Measurements from ENCODE around the gene CTU2. TPM values are rescaled to one million over a fixed set of nuclear protein-coding genes. Genes with fewer than 3 reads are reported as not detected.

The CTU2 gene
- polyA plus RNA-seq, 6 donors from 2014 or later, result 9.8 to 16.8 (median 13.1) TPM

- Mint-ChIP-seq H3K36me3 (no peaks in the 10 kb centered on the region), H3K4me1 (peaks cover 22 to 53% (median 39%) of the 10 kb centered on the region in 3 donors), H3K9me3 (no peaks in the 10 kb centered on the region), H3K27ac (peak within 1 kb of the TSS in 2 of 6 donors; percentile 53 to 88), H3K4me3 (peak within 1 kb of the TSS; percentile 77 to 94 (median 85)), H3K27me3 (no peaks in the 10 kb centered on the region)
- peak; percentile 90 for DNase-seq
- peak; percentile 66 to 67 for ATAC-seq (ENCODE audit: low read depth in 2 of 2)
Observed at GRCh38 chr16:88686439-88687253, 19.7 kb upstream of the CTU2 start, which contains the start of gene SNAI3. Gene SNAI3, minus strand, starts transcription at chr16:88686507. Its CDS starts 101 bp downstream, at chr16:88686406.

DNA sequence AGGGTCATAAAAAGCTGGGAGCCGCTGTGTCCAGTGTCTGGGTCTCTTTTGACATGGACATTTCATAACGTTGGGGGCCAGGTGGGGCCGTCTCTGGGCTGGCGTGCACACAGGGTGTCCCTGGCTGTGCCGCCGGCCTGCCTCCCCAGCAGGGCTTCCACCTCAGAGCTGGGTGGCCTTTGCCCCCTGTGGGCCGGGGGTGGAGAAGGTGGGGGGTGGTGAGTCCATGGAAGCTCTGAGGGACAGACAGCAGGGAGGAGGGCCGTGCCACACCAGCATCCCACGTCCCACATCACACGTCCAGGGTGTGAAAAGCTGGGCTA is 19.1 kb upstream of the CTU2 start:
- ATAC-seq (ENCODE audit: low read depth in 2 of 2), result no peak
- Mint-ChIP-seq H3K27ac (no peak overlapping the region), H3K27me3 (no peaks in the 10 kb centered on the region), H3K4me1 (peaks cover 20 to 53% (median 39%) of the 10 kb centered on the region in 3 donors), H3K4me3 (peak overlapping the region in 7 of 8 donors; percentile 15 to 83 (median 75)), H3K36me3 (no peaks in the 10 kb centered on the region), H3K9me3 (no peaks in the 10 kb centered on the region)
- no peak for DNase-seq

DNA sequence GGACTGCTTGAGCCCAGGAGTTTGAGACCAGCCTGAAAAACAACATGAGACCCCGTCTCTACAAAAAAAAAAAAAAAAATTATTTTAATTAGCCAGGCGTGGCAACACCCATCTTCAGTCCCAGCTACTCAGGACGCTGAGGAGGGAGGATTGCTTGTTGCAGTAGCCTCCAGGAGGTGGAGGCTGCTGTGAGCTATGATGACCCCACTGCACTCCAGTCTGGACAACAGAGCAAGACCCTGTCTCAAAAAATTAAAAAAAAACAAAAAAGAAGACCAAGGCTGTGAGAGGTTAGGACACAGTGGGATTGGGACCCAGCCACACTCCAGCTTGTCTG is 18.7 kb upstream of the CTU2 start:
- H3K27me3 Mint-ChIP-seq, result no peaks in the 10 kb centered on the region
- peak overlapping the region in 4 of 8 donors; percentile 39 to 74 (median 68) for H3K4me3 Mint-ChIP-seq
- no peaks in the 10 kb centered on the region for H3K36me3 Mint-ChIP-seq
- H3K27ac Mint-ChIP-seq, result no peak overlapping the region
- no peak for DNase-seq
- peaks cover 16 to 54% (median 39%) of the 10 kb centered on the region in 3 donors for H3K4me1 Mint-ChIP-seq
- no peak for ATAC-seq (ENCODE audit: low read depth in 2 of 2)
- no peaks in the 10 kb centered on the region for H3K9me3 Mint-ChIP-seq

GRCh38 chr16:88688013-88688778 is 18.1 kb upstream of the CTU2 start:
- DNase-seq (no peak), ATAC-seq (ENCODE audit: low read depth in 2 of 2) (no peak)
- Mint-ChIP-seq H3K4me1 (peaks cover 16 to 54% (median 43%) of the 10 kb centered on the region in 3 donors), H3K27me3 (no peaks in the 10 kb centered on the region), H3K27ac (peak overlapping the region in 3 of 6 donors; percentile 53 to 81 (median 72)), H3K4me3 (peak overlapping the region in 5 of 8 donors; percentile 15 to 74 (median 42)), H3K9me3 (no peaks in the 10 kb centered on the region), H3K36me3 (no peaks in the 10 kb centered on the region)

DNA sequence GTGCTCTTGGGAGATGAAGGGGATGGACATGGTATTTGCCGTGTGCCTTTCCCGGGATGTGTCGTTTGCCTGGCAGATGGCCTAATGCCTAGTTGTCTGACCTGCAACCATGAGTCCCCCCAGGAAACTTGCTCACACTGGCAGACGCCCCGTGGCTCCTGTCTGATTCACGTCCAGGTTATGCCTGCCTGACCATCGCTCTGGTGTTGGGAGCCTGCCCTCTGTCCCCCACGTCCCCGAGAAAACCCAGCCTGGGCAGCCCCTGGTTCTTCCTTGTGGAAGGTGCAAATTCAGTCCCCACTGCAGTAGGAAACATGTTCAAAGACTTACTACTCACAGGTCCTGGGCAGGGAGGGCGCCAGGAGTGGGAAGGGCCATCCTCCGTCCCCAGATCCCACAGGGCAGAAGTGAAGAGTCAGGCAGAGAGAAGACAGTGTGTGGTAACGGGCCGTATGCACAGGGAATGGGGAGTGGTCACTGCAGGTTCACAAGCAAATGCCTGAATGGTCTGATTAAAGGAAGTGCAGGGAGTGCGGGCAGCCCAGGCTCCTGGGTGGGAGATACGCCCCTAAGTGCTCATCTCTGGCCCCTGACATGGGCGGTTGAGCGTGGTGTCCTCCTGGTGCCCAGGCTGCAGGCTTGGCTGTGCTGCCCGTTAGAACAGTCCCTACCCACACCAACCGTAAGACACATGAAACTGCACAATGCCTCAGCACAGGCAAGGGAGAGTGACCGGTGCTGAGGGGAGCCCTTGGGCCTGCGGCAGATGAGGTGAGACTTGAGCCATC is 15.8 kb upstream of the CTU2 start:
- Mint-ChIP-seq H3K27ac (peak overlapping the region in 2 of 6 donors; percentile 15 to 65), H3K27me3 (no peaks in the 10 kb centered on the region), H3K36me3 (no peaks in the 10 kb centered on the region), H3K4me1 (peaks cover 15 to 31% (median 29%) of the 10 kb centered on the region in 3 donors), H3K4me3 (peak overlapping the region in 5 of 8 donors; percentile 29 to 76 (median 43)), H3K9me3 (no peaks in the 10 kb centered on the region)
- ATAC-seq (ENCODE audit: low read depth in 2 of 2) (no peak), DNase-seq (no peak)

GRCh38 chr16:88691129-88691813 is 15.0 kb upstream of the CTU2 start:
- Mint-ChIP-seq H3K27me3 (no peaks in the 10 kb centered on the region), H3K4me1 (peaks cover 15 to 31% (median 29%) of the 10 kb centered on the region in 3 donors), H3K27ac (peak overlapping the region in 2 of 6 donors; percentile 62 to 65), H3K4me3 (peak overlapping the region in 5 of 8 donors; percentile 21 to 52 (median 42)), H3K9me3 (no peaks in the 10 kb centered on the region), H3K36me3 (no peaks in the 10 kb centered on the region)
- ATAC-seq (ENCODE audit: low read depth in 2 of 2), result peak in 1 of 2 donors; percentile 3
- no peak for DNase-seq

- peak overlapping the region in 3 of 6 donors; percentile 26 to 90 (median 77) for H3K27ac Mint-ChIP-seq
- ATAC-seq (ENCODE audit: low read depth in 2 of 2) (peak; percentile 70 to 74), DNase-seq (peak; percentile 44)
- H3K4me3 Mint-ChIP-seq, result peak overlapping the region in 7 of 8 donors; percentile 36 to 84 (median 61)
- H3K36me3 Mint-ChIP-seq, result no peaks in the 10 kb centered on the region
- no peaks in the 10 kb centered on the region for H3K27me3 Mint-ChIP-seq
- H3K9me3 Mint-ChIP-seq, result no peaks in the 10 kb centered on the region
- peaks cover 15 to 31% (median 29%) of the 10 kb centered on the region in 3 donors for H3K4me1 Mint-ChIP-seq
Observed at GRCh38 chr16:88691924-88692560, 14.3 kb upstream of the CTU2 start.

GRCh38 chr16:88692861-88693260 is 13.4 kb upstream of the CTU2 start:
- H3K4me3 Mint-ChIP-seq, result peak overlapping the region in 3 of 8 donors; percentile 12 to 79 (median 52)
- ATAC-seq (ENCODE audit: low read depth in 2 of 2) (no peak), DNase-seq (no peak)
- no peaks in the 10 kb centered on the region for H3K36me3 Mint-ChIP-seq
- peaks cover 15 to 33% (median 33%) of the 10 kb centered on the region in 3 donors for H3K4me1 Mint-ChIP-seq
- no peaks in the 10 kb centered on the region for H3K27me3 Mint-ChIP-seq
- H3K27ac Mint-ChIP-seq, result no peak overlapping the region
- H3K9me3 Mint-ChIP-seq, result no peaks in the 10 kb centered on the region

DNA sequence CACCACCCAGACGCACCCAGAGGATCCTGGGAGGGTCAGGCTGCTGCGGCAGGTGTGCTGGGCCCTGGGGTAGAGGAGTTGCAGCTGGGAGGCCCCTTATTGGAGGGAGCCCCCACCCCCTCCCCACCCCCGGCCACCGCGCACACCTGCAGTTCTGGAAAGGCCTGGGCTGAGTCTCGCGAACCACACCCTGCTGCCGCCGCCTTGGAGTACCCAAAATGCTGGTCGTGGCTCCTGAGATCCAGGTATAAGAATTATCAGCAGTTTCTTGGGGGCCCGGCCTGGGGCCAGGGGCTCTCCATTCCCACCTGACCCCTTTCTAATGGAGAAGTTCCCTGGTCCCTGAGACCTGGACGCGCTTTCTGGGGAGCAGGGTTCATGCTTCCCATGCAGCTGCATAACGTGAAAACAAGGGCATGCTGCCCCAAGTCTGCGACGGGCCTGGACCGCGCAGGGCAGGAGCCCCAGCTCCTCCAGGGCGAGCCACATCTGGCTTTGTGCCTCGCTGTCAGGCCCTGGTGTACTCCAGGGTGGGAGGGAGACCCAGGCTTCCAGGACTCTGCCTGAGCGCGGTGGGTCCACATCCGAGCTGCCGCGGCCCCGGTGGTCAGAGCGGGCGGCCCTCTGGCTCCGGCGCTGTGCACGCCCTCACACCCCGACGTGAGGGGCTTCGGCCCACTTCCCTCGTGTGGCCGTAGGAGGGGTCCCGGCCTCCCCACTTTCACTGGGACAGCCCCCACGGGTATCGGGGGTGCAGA is 12.7 kb upstream of the CTU2 start:
- DNase-seq (no peak), ATAC-seq (ENCODE audit: low read depth in 2 of 2) (no peak)
- H3K27me3 Mint-ChIP-seq, result no peaks in the 10 kb centered on the region
- no peak overlapping the region for H3K4me3 Mint-ChIP-seq
- peaks cover 15 to 37% (median 33%) of the 10 kb centered on the region in 3 donors for H3K4me1 Mint-ChIP-seq
- no peaks in the 10 kb centered on the region for H3K9me3 Mint-ChIP-seq
- no peaks in the 10 kb centered on the region for H3K36me3 Mint-ChIP-seq
- no peak overlapping the region for H3K27ac Mint-ChIP-seq

- Mint-ChIP-seq H3K36me3 (no peaks in the 10 kb centered on the region), H3K27me3 (no peaks in the 10 kb centered on the region), H3K9me3 (no peaks in the 10 kb centered on the region), H3K4me3 (peak overlapping the region in 2 of 8 donors; percentile 28 to 31), H3K27ac (peak overlapping the region in 1 of 6 donors; percentile 34), H3K4me1 (peaks cover 15 to 37% (median 33%) of the 10 kb centered on the region in 3 donors)
- no peak for DNase-seq
- ATAC-seq (ENCODE audit: low read depth in 2 of 2), result no peak
Observed at GRCh38 chr16:88694221-88695087, 11.8 kb upstream of the CTU2 start.

DNA sequence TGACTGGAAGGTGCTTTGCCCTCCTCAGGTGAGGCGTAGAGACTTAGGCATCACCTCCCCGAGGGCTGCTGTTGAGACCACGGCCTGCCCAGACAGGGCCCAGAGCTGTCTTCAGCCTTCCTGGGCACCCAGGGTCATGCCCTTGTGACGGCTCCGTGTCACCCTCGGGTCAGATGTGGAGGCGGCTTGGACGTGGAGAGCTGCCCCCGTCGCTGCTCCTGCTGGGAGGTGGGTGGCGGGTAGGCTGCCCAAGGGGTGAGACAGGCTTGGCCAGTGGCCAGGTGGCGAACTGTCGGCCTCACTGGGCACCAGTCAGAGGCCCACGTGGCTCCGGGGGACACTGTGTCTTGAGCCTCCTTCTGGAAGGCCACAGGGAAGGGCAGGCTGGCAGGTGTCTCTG is 11.1 kb upstream of the CTU2 start:
- Mint-ChIP-seq H3K9me3 (no peaks in the 10 kb centered on the region), H3K27ac (no peak overlapping the region), H3K36me3 (no peaks in the 10 kb centered on the region), H3K4me3 (peak overlapping the region in 1 of 8 donors; percentile 9), H3K27me3 (no peaks in the 10 kb centered on the region), H3K4me1 (peaks cover 22 to 42% (median 40%) of the 10 kb centered on the region in 3 donors)
- DNase-seq (no peak), ATAC-seq (ENCODE audit: low read depth in 2 of 2) (no peak)

Measured in naive B cell (primary cell).